Astrocyte of the spinal cord (primary cell): ENCODE results near the gene PDE7B.

Source experiments
- DNase-seq: peaks from one replicate; pipeline ENCODE4 v3.0.0; 2011; ENCODE audit warnings: low read depth, low spot score
- H3K4me3 ChIP-seq: 2 replicates; pipeline ENCODE4 v1.5.1; 2011; ENCODE audit warnings: low read depth, mild to moderate bottlenecking, low read length, moderate library complexity
- CTCF ChIP-seq: IDR thresholded peaks from 2 replicates; pipeline ENCODE4 v1.5.1; 2012; ENCODE audit warnings: low read depth, mild to moderate bottlenecking, low read length, inconsistent platforms
- in situ Hi-C: cut with HindIII; loops from 2 replicates; pipeline ENCODE4 v1.10.0; 2017; ENCODE audit warnings: low sequenced_read_pairs

Gene PDE7B

GRCh38 chr6:135935941-135936601 lies 84.6 kb downstream of the PDE7B start:
- H3K4me3 ChIP-seq = no peak overlapping the region
- in situ Hi-C loops = no loop called here
- peak; percentile 81 for DNase-seq
- no peak for TF ChIP-seq CTCF

- no peak overlapping the region for H3K4me3 ChIP-seq
- in situ Hi-C loops = no loop called here
- peak; percentile 95 for DNase-seq
- TF ChIP-seq CTCF = no peak
These were observed 85.1 kb downstream of the PDE7B start for GRCh38 chr6:135936606-135937005.

DNA sequence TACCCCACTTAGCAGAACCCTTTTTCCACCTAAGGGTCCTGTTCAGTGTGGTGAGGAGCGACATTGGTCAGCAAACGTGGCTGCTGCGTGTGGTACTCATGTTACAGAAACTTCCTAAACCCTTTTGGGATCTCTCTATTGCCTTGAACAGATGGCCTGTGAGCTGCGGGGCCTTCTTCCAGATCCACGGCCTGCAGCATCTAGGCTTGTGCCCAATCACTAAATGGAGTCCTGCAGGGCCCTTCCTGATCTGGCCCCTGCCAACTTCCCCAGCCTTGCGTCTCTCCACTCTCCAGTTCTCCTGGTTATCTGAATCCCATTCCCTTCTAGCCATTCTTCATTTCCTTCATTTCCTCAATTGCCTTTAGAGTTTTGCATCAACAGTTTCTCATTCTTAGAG lies 85.6 kb downstream of the PDE7B start:
- H3K4me3 ChIP-seq = no peak overlapping the region
- no peak for DNase-seq
- no peak for TF ChIP-seq CTCF
- in situ Hi-C loops = no loop called here

DNA sequence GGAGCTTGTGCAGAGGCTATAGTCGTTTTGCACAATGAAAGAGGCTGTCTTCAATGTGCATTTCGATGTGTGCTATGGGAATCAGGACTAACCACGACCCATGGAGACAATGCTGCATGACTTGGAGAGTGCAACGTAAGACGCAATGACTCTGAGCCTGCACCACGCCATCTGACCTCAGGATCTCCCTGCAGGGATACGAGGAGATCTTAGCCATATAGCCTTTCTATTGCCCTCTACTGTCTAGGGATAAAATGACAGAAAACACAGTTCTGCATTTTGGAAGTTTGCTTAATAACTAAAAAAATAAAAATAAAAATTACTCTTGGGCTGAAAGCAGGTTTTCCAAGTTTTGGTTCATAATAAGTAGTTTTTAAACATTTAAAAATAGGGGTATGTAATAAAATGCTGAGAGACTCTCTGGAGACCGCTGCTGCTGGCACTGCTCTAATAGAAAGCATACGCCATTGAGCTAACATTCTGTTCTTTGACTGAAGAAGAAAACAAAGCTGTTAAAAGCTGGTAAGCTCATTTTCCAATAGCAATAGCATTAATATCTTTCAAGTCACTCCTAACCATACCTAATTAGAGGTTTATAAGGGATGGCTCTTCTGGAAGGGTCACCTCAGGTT lies 87.2 kb downstream of the PDE7B start:
- peak; percentile 65 for DNase-seq
- TF ChIP-seq CTCF = peak; percentile 48
- no peak overlapping the region for H3K4me3 ChIP-seq
- in situ Hi-C loops = no loop called here

- no peak overlapping the region for H3K4me3 ChIP-seq
- DNase-seq = no peak
- in situ Hi-C loops = no loop called here
- TF ChIP-seq CTCF = no peak
These were observed 87.7 kb downstream of the PDE7B start for GRCh38 chr6:135939208-135939591.

DNA sequence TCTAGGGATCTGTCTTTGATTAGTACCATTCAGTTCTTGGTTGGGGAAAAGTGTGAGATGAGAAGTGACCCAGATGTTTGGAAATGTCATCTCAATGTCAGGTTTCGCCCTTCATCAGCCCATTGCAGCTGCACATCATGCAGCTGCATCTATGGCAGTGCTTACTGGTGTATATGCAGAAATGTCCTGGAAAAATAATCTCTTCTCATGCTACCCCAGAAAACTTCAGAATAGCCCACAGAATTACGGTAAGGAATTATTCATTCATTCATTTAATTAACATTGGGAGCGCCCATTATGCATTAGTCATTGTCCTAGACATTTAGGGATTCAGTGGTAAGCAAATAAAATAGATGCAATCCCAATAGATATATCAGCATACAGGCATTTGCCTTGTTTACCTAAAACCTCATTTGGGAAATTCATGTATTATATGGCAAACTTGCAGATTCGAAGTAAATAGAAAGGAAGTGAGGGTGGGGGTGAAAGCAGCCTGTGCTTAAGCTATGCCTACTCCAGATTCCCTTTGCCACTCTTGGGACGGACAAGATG lies 89.2 kb downstream of the PDE7B start:
- TF ChIP-seq CTCF = no peak
- in situ Hi-C loops = no loop called here
- no peak for DNase-seq
- H3K4me3 ChIP-seq = no peak overlapping the region
